Lung (tissue), 12 donors: ENCODE measurements around the gene PITRM1. TPM values are rescaled to one million over a fixed set of nuclear protein-coding genes. Genes with fewer than 3 reads are reported as not detected.
A peak's percentile ranks its signal among the peaks of the same experiment; 100 is the strongest.

Source experiments
- ATAC-seq: fragments of 200-7000 bp; cut with Tn5 transposase; one replicate; pipeline ENCODE4 v1.9.1; 2020; ENCODE audit warnings: moderate number of reproducible peaks; ENCODE audit not compliant: insufficient read depth, low FRiP score
- DNase-seq, 3 donors: peaks; one replicate each; pipeline ENCODE4 v3.0.0-alpha.2; 2013 to 2017
- H3K27ac ChIP-seq, 2 donors: one replicate each; pipeline ENCODE4 v1.5.1; 2013; ENCODE audit warnings: mild to moderate bottlenecking in 2 of 2, moderate library complexity in 2 of 2, control low read depth in 1 of 2, inconsistent platforms in 1 of 2, low read depth in 1 of 2, low read length in 1 of 2
- H3K27me3 ChIP-seq, 3 donors: one replicate each; pipeline ENCODE4 v1.5.1; 2013; ENCODE audit warnings: low read length in 2 of 3; ENCODE audit not compliant: control insufficient read depth in 3 of 3, insufficient read depth in 3 of 3
- H3K36me3 ChIP-seq, 4 donors: one replicate each; pipeline ENCODE4 v1.5.1; 2013; ENCODE audit warnings: low read length in 4 of 4, mild to moderate bottlenecking in 1 of 4, moderate library complexity in 1 of 4; ENCODE audit not compliant: control insufficient read depth in 4 of 4, insufficient read depth in 4 of 4
- H3K4me1 ChIP-seq, 5 donors: one replicate each; pipeline ENCODE4 v1.5.1; 2013; ENCODE audit warnings: low read length in 5 of 5, mild to moderate bottlenecking in 2 of 5, moderate library complexity in 1 of 5; ENCODE audit not compliant: control insufficient read depth in 5 of 5, insufficient read depth in 5 of 5
- H3K4me3 ChIP-seq: one replicate; pipeline ENCODE4 v1.5.1; 2013; ENCODE audit warnings: mild to moderate bottlenecking, control low read depth, moderate library complexity
- H3K9ac ChIP-seq, 2 donors: one replicate each; pipeline ENCODE4 v1.5.1; 2013; ENCODE audit warnings: low read length in 2 of 2, control low read depth in 1 of 2; ENCODE audit not compliant: insufficient read depth in 1 of 2
- H3K9me3 ChIP-seq, 4 donors: one replicate each; pipeline ENCODE4 v1.5.1; 2013; ENCODE audit warnings: low read length in 3 of 4, mild to moderate bottlenecking in 1 of 4, moderate library complexity in 1 of 4; ENCODE audit not compliant: control insufficient read depth in 4 of 4, insufficient read depth in 3 of 4
- WGBS, 2 donors: extraction: QIAGEN DNeasy Blood & Tissue Kit; methylation state at CpG; one replicate each; pipeline ENCODE4 v1.1.7; 2013; 5-methylcytosine and 5-hydroxymethylcytosine counted together
- polyA plus RNA-seq, 2 donors: library from polyadenylated mRNA; stranded (reverse); fragments of 200-250 nt; gene quantifications; one replicate each; pipeline ENCODE4 v1.2.1, GENCODE V29; 2013
- total RNA-seq, 2 donors: library from RNA; depleted of rRNA in 1 of 2; stranded (reverse); fragments of >200 nt in 1 of 2; gene quantifications; one replicate each; pipeline ENCODE4 v1.2.1, GENCODE V29; 2014 to 2021
- TF ChIP-seq, protein P1 (sequence below): IDR thresholded peaks from 2 replicates; pipeline ENCODE4 v1.5.1; 2012; ENCODE audit warnings: mild to moderate bottlenecking; ENCODE audit errors: control extremely low read depth, extremely low read depth
- donor health status: control.
- donor health status: control.
- donor health status: Bipolar disorder and iron deficiency.
- donor health status: healthy.
- donor health status: DM: yes; HTN: yes; CAD: no.

PITRM1 gene
- total and polyA plus RNA-seq, 4 donors, result 46.5 to 88.5 (median 60.7) TPM

DNA sequence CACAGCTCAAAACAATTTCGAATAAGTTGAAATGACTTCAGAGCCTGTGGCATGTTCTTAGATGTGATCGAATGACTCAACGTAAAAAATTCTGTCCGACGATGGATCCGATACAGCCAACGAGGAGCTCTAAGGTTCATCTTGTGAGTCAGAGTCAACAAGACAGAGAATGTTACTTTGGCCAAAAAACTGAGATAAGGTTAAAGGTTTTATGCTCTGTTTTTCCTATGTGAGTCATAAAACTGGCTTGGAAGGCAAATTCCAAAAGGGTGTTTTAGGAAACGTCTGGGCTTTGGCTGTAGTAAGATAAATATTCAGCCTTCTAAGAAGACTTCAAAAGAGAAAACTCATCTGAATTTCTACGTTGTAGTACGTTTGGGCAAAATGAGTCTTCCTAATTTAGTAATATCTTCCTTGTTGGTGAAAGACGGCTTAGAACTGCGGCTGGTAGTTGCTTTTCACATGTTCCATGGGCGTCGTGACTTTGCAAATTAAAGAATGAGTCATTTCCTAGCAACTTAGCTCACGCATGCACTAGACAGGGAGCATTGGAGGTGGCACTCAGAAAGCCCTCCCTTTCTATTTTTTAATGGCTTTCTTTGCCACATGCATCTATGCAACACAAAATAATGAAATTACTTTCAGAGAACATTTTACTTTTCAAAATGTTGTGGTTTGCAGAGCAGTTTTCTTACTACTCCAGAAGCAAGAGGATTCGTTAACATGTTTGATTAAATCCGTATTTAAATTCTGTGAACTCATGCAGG lies 77.0 kb downstream of the PITRM1 start:
- DNase-seq, result peak in 2 of 3 donors; percentile 87 to 90
- no peak overlapping the region for H3K9ac ChIP-seq
- no peak overlapping the region for H3K4me3 ChIP-seq

DNA sequence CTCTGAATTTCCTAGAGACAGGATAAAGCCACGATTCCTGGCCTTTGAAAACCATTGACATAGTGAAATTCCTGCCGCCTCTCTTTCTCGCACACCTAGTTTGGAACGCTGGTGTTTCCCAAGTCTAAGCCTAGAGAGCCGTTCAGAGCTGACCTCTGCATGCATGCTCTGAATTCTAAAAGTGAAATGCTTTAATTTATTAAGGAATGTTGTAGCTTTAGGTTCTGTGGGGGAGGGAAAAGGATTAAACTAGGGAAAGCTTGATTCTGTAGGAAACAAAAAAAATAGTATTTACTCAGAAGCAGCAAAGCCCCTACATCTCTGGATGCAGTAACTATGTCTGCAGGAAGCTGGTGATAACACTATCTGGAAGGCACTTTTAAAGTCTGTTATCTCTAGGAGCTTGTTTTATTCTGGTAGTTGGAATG lies 78.0 kb downstream of the PITRM1 start:
- DNase-seq (peak in 1 of 3 donors; percentile 33), ATAC-seq (no peak)
- WGBS, 2 donors, result 74 to 79% methylated on average over 5 of the region's 5 CpGs
- H3K27ac ChIP-seq, result peak overlapping the region in 1 of 2 donors; percentile 39
- H3K4me1 ChIP-seq, result peaks cover 0 to 28% (median 19%) of the 10 kb centered on the region in 5 donors
- TF ChIP-seq, protein P1, sequence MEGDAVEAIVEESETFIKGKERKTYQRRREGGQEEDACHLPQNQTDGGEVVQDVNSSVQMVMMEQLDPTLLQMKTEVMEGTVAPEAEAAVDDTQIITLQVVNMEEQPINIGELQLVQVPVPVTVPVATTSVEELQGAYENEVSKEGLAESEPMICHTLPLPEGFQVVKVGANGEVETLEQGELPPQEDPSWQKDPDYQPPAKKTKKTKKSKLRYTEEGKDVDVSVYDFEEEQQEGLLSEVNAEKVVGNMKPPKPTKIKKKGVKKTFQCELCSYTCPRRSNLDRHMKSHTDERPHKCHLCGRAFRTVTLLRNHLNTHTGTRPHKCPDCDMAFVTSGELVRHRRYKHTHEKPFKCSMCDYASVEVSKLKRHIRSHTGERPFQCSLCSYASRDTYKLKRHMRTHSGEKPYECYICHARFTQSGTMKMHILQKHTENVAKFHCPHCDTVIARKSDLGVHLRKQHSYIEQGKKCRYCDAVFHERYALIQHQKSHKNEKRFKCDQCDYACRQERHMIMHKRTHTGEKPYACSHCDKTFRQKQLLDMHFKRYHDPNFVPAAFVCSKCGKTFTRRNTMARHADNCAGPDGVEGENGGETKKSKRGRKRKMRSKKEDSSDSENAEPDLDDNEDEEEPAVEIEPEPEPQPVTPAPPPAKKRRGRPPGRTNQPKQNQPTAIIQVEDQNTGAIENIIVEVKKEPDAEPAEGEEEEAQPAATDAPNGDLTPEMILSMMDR, result no peak
- H3K4me3 ChIP-seq, result no peak overlapping the region
- H3K36me3 ChIP-seq, result no peaks in the 10 kb centered on the region
- H3K27me3 ChIP-seq, result no peaks in the 10 kb centered on the region
- no peaks in the 10 kb centered on the region for H3K9me3 ChIP-seq
- H3K9ac ChIP-seq, result no peak overlapping the region

More for the DNA sequence above, 77.0 kb downstream of the PITRM1 start:
- WGBS, 2 donors, result 26 to 39% methylated on average over 17 of the region's 17 CpGs
- Histone ChIP-seq H3K27me3 (no peaks in the 10 kb centered on the region), H3K4me1 (peaks cover 0 to 28% (median 17%) of the 10 kb centered on the region in 5 donors), H3K27ac (peak overlapping the region; percentile 39 to 70), H3K36me3 (peaks cover 0 to 3% (median 0%) of the 10 kb centered on the region in 4 donors), H3K9me3 (no peaks in the 10 kb centered on the region)
- TF ChIP-seq, protein P1, result no peak
- peak; percentile 55 for ATAC-seq

DNA sequence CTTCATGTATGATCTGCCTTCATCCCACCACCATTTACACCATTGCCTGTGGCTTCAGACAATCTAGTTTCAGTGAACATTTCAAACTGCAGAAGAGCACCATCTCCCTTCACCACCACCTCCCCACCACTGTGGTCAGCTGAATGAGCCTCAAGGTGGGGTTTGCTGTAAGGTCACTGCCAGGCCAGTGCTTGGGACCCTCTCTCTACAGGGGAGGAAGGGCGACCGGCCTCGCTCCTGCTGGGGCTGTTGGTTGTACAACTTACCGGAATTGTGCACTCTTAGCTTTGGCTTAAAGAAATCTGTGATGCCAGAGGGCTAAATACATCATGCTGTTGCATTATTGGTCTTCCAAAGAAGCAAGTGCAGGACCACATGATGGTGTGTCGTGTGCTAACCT lies 78.6 kb downstream of the PITRM1 start:
- H3K9me3 ChIP-seq, result no peaks in the 10 kb centered on the region
- ATAC-seq, result no peak
- peaks cover 0 to 28% (median 19%) of the 10 kb centered on the region in 5 donors for H3K4me1 ChIP-seq
- no peak overlapping the region for H3K4me3 ChIP-seq
- H3K27me3 ChIP-seq, result no peaks in the 10 kb centered on the region
- TF ChIP-seq, protein P1, result no peak
- no peak overlapping the region for H3K9ac ChIP-seq
- WGBS, 2 donors, result 97 to 98% methylated on average over 5 of the region's 5 CpGs
- no peaks in the 10 kb centered on the region for H3K36me3 ChIP-seq
- DNase-seq, result no peak
- H3K27ac ChIP-seq, result peak overlapping the region in 1 of 2 donors; percentile 39
